GM21619 (cell line): Measurements from ENCODE around the gene TTLL3.

Experiments used
- ATAC-seq: cut with Tn5 transposase; IDR thresholded peaks from one replicate; pipeline ENCODE4 v1.9.1; 2021; ENCODE audit not compliant: unreplicated experiment

Gene TTLL3

GRCh38 chr3:9781551-9781950 lies 28.5 kb upstream of the TTLL3 start:
- ATAC-seq: no peak

DNA sequence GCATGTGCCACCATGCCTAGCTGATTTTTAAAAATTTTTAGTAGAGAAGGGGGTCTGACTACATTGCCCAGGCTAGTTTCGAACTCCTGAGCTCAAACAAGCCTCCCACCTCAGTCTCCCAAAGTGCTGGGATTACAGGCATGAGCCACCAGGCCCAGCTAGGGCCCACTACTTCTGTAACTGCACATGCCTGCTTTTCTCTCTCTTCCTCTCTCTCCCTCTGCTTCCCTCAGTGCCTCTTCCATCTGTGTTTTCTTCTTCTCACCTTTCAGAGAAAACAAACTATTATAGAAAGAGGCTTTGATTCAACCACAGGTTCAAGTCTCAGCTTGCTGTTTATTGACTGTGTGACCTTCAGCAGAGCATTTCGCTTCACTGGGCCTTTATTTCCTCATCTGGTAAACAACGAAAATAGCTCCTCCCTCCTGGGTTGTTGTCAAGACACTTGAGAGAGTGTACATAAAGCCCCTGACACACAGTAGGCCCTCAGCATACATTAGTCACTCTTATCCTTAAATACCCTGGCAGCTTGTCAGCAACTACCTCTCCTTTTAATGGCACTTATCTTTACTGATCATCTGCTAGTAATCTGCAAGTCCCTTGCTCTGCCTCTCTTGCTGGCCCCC lies 28.0 kb upstream of the TTLL3 start:
- ATAC-seq: no peak

DNA sequence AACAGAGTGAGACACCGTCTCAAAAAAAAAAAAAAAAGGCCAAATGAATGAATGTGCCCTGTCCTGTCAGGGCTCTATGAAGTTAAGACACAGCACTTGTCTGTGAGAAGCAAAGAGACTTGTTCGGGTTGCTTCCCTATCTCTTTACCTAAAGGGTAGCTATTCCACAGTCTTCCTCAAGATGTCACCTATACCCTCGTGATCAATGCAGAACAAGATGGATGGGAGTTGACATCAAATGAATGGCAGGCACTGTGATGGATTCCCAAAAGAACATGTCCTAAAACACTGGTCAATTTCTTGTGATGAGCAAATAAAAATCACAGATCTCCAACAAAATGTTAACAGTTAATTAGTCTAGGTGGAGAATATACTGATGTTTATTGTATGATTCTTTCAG lies 27.3 kb upstream of the TTLL3 start:
- ATAC-seq: no peak

DNA sequence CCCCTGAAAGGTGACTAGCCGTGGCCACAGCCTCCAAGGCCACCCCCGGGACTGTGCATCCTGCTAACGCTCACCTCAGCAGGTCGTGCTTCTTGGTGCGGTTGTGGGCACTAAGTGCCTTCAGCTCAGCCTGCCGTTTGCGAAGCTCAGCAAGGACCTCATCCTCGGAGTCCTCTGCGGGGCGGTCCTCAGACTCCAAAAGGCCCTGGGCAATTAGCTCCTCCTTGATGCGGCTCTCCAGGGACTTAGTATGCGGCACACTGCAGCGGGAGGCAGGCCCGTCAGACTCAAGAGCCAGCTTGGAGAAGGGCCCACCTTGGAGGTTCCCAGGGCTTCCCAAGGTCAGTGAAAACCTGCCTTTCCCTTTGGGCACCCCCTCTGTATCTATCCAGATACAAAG lies 26.1 kb upstream of the TTLL3 start:
- no peak for ATAC-seq

GRCh38 chr3:9784965-9785364 lies 25.1 kb upstream of the TTLL3 start:
- no peak for ATAC-seq

DNA sequence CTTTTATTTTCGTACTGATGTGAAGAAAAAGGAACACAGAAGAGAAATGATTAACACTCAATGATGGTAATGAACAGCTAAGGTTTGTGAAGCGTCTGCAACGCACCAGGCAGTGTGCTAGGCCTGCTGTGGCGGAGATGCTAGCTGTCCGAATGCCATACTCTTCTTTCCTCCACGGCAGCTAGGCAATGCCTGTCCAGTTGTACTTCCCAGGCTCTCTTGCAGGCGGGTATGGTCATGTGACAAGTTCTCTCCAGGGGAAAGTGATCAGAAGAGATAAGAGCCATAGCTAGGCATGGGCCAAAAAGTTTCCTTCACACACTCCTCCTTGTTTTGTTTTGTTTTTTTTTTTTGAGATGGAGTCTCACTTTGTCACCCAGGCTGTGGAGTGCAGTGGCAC lies 24.5 kb upstream of the TTLL3 start:
- ATAC-seq: no peak

DNA sequence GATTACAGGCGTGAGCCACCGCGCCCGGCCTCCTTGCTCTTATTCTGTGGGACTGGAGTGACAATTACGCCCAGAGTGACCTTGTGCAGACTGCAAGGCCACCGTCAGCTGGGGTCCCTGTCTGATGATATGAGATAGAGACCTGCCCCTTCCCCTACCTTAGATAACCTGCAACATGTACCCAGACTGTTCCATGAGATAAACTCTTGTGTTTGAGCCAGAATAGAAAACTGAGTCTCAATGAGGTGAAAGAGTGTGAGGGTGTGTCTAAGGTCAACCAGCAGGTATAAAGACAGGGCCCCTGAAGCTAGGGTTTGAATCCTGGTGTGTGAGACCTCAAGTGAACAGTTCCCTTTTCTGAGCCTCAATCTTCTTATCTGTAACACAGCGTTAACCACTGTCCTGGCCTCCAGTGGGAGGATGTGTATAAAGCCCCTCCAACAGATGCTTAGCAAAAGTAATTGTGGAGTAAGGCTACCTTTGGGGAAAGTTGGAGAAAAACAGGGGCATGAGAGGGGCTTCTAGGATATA lies 23.8 kb upstream of the TTLL3 start:
- ATAC-seq: no peak

- ATAC-seq: no peak
Measured at GRCh38 chr3:9786825-9787669, 23.0 kb upstream of the TTLL3 start.

DNA sequence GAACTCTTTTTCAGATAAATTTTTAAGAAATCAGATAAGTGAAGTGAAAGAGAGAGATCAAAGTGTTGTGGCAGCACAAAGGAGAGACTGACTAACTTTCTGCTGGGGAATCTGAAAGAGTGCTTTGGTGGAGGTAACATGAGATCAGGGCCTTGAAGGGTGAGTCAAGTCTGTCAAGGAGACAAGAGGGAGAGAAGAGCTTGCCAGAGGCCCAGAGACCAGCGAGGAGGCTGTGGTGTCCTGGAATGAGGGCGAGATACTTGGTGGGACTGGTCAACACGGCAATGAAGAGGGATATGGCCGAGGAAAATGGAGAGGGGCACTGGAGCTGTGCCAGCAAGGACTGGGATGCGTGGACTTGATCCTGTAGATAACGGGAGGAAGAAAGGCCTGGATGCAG lies 22.3 kb upstream of the TTLL3 start:
- ATAC-seq: no peak

DNA sequence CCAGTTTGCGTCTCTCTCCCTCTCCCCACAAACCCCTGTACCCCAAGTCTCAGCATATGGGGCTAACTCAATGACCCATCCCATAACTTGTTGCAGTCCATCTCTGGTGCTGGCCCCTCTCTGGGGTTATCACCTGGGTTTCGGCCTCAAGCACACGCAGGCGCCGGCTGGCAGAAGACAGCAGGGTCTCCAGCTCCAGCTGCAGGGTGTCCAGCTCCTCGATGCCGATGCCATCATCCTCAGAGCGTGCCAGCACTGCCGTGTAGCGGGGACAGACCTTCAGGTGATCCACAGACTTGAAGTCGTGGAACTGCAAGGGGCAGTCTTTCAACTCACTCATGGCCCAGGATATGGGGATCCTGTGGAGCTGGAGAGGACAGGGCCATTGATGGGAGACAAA lies 18.9 kb upstream of the TTLL3 start:
- ATAC-seq: no peak

DNA sequence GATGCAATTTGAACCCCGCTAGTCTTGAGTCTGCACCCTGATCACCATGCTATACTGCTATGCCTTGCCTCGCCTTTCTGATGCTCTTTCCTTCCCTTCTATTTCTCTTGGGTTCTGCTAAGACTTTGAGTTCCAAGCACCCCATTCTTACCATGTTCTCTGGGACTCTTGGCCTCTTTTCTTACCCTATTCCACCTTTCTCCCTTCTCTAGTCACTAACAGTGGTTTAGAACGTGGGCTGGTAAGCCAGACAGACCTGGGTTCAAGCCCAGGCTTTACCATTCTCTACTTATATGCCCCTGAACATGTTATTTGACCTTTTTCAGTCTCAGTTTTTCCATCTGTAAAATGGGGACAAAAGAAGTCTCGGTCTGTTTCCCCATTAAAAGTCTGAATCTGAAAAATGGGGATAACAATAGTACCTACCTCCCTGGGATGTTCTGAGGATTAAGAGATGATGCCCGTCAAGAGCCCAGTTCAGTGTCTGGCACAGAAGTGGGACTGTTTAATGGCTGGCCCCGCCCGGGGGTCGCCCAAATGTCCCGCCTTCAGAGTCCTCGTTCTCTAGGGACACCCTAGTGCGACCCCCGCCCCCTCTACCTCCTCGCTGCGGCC lies 18.2 kb upstream of the TTLL3 start:
- no peak for ATAC-seq

DNA sequence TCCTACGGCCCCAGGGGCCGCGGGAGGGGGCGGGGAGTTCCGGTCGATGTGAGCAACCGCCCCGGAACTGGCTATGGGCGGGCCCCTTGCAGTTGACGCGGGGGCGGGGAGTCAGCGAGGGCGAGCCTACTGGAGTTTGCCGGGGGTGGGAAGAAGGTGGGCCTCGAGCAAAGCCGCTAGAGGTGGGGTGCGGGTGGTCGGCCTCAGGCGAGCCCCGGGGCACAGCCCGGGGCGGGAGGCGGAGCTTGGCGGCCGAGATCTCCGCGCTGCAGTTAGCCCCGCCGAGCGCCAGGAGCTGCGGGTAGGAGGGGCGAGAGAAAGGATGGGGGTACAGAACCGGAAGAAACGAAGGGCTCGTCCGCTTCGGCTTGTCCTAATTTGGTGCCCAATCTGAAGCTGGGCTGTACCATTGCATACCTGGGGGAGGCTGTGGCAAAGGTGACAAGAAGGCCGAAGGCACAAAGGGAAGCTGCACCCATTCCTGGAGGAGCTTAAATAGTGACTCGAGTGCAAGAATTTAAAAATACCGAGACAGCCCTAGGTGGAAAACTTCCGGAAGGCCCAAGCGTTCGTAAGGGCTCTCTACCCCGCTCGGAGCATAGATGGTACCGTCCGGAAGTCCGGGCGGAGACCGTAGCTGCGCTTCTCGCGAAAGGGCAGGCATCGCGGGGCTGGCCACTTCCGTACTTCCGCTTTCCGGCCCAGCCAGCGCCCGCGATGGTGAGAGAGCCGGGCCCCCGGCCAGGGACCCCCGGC lies 17.5 kb upstream of the TTLL3 start, which contains the start of the genes ARPC4 and TADA3:
TSS of gene ARPC4 (plus strand) at position 678 of the 756 bp plus-strand sequence. CDS start at position 718, 40 bp downstream.
TSS of gene TADA3 (minus strand) at position 69 of the 756 bp plus-strand sequence. CDS start 1,007 bp downstream, outside the sequence.
- peak; percentile 81 for ATAC-seq

GRCh38 chr3:9793161-9793781 lies 16.8 kb upstream of the TTLL3 start:
- no peak for ATAC-seq

DNA sequence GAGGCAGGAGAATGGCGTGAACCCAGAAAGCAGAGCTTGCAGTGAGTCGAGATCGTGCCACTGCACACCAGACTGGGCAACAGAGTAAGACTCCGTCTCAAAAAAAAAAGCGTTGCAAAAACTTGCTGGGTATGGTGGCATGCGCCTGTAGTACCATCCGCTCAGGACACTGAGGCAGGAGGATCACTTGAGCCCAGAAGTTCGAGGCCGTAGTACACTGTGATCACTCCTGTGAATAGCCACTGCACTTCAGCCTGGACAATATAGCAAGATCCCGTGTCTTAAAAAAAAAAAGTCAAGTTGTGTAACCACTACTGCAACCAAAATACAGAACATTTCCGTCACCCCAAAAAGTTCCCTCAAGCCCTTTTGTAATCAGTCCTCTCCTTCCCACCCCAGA lies 15.7 kb upstream of the TTLL3 start:
- no peak for ATAC-seq

DNA sequence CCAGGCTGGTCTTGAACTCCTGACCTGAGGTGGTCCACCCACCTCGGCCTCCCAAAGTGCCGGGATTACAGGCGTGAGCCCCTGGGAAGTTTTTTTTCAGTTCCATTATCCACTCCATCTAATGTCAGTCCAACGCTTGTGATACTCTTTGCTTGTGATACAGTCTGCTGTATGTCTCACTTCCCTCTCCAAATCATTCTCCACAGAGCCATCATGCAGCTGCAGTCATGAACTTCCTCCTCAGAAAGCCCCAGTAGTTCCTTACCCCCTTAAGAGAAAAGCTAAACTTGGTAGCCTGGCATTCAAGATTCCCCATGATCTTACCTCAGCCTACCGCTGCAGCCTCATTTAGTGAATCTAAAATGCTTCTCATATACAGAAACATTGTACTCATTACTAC lies 14.9 kb upstream of the TTLL3 start:
- no peak for ATAC-seq

GRCh38 chr3:9797196-9797945 lies 12.7 kb upstream of the TTLL3 start:
- ATAC-seq: no peak

DNA sequence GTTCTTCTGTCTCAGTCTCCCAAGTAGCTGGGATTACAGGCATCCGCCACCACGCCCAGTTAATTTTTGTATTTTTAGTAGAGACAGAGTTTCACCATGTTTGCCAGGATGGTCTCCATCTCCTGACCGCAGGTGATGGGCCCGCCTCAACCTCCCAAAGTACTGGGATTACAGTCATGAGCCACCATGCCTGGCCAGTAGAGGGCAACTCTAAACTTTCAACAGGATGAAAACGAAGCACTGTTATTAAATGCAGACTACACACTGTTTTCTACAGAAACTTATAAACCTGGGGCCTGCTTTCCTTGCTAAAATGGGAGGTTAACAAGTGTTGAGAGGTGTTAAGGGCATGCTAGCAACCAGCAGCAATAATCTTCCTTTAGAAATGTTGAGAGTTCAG lies 9.5 kb upstream of the TTLL3 start:
- ATAC-seq: no peak

- no peak for ATAC-seq
Measured at GRCh38 chr3:9803494-9803893, 6.6 kb upstream of the TTLL3 start.

- no peak for ATAC-seq
Measured at GRCh38 chr3:9804996-9805395, 5.1 kb upstream of the TTLL3 start.

DNA sequence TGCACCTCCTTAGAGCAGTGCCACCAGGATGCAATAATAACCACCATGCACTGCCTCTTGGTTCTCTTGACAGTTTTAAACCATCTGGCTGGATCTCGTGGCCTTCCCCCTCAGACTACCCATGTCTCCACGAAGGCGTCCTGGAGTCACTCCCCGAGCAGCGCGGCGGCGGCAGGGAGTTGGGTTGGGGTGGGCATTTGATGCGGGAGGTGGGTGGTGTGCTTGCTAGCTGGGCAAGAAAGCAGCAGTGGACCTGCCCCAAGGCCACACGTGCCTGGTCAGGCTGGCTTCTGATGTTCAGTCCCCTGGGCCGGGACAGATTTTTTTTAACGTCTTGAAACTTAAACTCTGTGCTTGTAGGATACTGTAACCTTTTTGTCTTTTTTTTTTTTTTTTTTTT lies 3.9 kb upstream of the TTLL3 start:
- ATAC-seq: no peak
